Stimulated activated CD4-positive, alpha-beta T cell treated with anti-CD3 and anti-CD28 coated beads, Interleukin-1b, Interleukin-23, amount 100 ng/mL, for 1 hour (primary cell): ENCODE measurements around the gene NECAB3.
A peak's percentile ranks its signal among the peaks of the same experiment; 100 is the strongest.

Source experiments
- DNase-seq, 2 donors: peaks; one replicate each; pipeline ENCODE4 v3.0.0-alpha.2; 2020; ENCODE audit warnings: low read depth in 2 of 2

Gene NECAB3

DNA sequence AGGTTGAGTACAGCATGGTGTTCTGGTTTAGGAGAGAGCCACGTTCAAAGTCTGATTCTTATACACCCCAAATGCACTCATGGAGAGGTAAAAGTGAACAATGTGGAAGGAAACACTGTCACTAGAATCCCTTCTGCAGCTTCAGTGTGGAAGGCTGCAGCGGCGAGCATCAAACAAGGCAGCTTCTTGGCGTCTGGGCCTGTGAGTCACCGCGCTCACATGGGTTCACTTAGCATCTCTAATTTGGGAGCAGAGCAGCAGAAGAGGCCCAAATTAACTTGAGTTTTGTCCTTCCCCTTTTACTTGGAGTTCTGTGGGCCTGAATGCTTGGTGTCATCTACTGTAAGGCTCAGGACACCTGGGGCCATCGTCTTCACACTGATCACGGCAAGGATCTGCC, 22.9 kb upstream of the NECAB3 start:
- no peak for DNase-seq

DNA sequence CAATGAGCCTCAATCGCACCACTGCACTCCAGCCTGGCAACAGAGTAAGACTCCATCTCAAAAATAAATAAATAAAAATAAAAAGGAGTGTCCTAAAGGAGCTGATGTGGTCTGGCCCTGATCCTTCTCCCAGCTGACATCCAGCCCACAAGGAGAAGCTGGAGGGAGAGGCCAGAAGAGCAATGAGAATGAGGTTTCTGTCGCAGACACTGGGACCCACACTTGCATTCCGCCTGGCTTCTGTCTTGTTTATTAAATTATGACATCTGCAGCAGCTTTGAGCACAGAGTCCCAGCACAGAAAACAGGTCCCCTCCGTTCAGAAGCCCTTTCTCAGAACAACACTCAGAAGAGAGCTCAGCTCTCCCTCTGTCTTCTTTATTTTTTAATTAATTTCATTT, 22.2 kb upstream of the NECAB3 start:
- no peak for DNase-seq

DNA sequence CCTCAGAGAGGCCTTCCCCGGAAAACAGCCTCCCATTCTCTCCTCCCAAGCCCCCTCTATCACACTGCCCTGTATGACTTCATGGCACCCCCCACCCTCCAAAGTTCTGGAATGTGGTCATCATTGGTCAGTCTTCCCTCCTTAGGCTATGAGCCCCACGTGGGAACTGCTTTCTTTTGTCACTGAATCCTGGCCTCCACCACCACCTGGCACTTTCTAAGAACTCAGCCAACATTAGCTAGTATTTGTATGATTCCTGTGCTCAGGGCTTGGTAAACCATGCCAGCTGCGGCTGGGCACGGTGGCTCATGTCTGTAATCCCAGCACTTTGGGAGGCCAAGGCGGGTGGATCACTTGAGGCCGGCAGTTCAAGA, 20.4 kb upstream of the NECAB3 start:
- no peak for DNase-seq

DNA sequence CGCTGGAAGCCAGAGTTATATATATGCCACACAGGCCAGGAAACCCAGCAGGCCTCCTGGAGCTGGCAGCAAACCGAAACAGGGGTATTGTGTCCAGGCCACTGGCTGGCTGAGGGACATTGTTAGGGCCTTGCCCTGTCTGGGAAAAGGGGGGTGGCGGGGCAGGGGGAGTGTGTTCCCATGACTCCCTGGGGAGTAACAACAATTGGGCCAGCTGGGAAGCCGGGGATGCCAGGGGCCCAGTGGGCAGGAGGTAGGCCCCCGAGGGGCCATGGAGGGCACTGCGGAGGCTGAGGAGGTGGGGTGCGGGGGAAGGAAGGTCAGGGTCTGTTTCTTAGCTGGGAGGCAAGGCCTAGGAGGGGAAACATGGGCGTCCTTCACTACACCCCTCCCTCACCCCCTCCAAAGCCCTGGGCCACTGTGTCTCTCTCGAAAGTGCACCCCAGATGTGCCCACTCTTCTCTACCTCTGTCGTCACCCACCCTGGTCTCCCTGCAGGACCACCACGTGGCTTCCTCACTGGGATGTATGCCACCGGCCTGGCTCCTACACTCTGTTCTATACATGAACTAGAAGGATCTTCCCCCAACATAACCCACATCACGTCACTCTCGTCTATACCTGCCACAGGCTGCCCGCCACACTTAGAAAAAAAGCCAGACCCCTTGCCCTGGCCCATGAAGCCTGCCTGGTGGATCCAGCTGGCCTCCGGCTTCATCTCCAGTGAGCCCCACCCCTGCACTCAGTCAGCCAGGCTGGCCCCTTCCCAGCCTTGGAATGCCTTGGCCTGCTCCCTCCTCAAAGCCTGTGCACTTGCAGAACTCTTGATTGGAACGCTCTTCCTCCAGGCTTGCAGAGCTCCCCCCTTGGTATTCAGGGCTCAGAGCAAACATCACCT, 19.8 kb upstream of the NECAB3 start:
- DNase-seq = no peak

DNA sequence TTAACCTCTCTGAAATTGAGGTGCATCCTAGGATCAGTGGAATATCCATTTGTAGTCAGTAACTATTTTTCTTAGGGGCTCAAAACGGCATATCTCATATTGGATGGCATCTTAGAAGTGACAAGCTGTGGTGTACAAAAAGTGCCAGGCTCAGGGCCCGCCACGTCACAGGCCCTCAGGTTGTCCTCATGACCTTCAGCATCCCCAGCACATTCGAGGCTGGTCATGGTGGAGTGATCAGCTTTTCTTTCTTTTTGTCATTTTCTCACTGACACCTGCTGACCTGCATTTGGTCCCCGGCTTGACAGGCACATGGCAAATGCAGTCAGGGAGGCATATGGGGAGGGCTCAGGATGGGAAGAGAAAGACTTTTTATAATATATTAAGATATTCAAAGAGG, 19.1 kb upstream of the NECAB3 start:
- DNase-seq = no peak

- DNase-seq = no peak
These were observed 15.7 kb upstream of the NECAB3 start for GRCh38 chr20:33689973-33690372.

- no peak for DNase-seq
These were observed 15.3 kb upstream of the NECAB3 start for GRCh38 chr20:33689493-33689892.

- no peak for DNase-seq
These were observed 14.8 kb upstream of the NECAB3 start for GRCh38 chr20:33688938-33689424.

- DNase-seq = no peak
These were observed 14.0 kb upstream of the NECAB3 start for GRCh38 chr20:33687993-33688937.

GRCh38 chr20:33687370-33687915, 13.2 kb upstream of the NECAB3 start:
- DNase-seq = no peak

DNA sequence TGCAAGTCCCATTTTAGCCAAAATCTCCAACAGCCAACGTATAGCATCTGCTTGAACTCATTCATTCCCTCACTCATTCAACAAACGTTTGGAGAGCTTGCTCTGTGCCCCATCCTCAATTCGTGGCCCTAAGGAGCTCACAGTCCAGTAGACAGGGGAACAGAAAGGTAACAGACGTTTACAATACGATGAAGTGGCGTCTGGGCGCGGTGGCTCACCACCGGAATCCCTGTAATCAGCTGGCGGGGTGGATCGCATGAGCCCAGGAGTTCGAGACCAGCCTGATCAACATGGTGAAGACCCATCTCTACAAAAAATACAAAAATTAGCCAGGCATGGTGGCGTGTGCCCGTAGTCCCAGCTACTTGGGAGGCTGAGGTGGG, 12.7 kb upstream of the NECAB3 start:
- DNase-seq = no peak

DNA sequence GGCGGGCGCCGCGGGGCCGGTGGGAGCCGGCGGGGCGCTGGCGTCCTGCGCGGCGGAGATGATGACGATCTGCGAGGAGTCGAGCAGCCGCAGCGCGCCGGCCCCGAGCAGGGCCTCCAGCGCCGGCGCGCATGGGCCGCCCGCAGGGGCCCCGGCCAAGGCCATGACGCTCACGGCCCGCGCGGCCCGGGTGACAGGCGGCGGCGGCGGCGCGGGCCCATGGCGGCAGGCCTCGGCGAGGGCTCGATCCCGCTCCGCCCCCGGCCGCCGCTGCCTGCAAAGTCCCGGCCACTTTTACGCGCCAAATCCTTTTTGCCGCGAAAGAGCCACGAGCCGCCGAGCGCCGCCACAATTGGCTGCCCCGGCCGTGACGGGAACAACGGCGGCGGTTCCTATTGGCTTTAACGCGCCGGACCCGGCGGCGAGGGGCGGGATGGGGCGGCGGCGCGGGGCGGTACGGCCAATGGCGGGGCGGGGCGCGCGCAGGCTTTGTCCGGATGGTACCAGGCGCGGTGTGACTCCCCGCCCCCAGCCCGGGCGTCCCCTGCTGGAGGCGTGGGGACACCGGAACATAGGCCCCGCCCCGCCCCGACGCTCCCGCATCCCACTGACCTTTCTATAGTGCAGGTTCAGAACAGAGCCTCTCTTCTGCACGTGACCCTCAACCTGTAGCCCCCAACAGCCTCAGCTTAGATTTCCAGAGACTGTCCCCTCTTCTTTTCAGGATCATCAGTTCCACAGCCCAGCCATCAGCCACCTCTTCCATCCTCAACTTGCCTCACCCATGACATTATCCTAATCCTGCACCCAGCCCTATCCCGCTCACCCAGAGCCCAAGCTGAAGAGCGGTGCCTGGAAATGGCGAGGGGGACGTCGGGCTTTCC, 12.1 kb upstream of the NECAB3 start, which contains the start of gene E2F1:
E2F1 (minus strand) TSS at position 286 of the 884 bp plus-strand sequence; CDS start at position 165, 121 bp downstream.
- DNase-seq = peak; percentile 78 to 91

- DNase-seq = no peak
These were observed 11.3 kb upstream of the NECAB3 start for GRCh38 chr20:33685328-33686099.

GRCh38 chr20:33684533-33685327, 10.5 kb upstream of the NECAB3 start:
- DNase-seq = no peak

- DNase-seq = no peak
These were observed 7.6 kb upstream of the NECAB3 start for GRCh38 chr20:33681728-33682353.

DNA sequence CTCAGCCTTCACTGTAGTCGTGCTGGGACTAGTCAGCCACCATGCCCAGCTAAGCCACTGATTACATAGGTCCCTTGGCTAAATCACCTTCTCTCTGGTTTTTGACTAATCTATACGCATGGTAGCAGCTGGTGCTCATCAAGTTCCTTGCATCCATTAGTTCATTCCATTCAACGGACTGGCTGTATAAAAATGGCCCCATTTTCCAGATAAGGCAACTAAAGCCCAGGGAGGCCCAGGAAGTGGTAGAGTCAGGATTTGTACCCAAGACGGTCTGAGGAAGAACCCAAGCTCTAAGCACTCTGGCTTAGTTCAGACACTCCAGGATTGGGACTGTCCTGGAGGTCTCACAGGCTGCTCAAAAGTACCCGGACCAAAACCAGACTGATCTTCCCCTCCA, 7.1 kb upstream of the NECAB3 start:
- no peak for DNase-seq

DNA sequence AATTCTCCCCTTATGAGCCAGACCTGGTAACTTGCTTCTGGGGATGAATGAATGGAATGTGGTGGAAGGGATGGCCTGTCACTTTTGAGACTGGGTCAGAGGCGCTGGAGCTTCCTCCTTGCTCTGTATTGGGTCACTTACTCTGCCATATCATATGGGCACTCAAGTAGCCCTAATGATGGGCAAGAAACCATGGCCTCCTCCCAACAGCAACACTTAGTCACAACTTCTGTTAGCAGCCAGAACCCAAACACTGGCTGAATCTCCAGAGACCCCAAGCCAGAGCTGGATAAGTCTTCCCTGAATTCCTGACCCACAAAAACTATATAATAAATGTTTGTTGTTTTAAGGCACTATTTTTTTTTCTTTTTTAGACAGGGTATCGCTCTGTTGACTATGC, 6.5 kb upstream of the NECAB3 start:
- DNase-seq = no peak

- no peak for DNase-seq
These were observed 5.7 kb upstream of the NECAB3 start for GRCh38 chr20:33679758-33680485.
